ENCODE measurements around the gene CFAP300. TPM values are rescaled to one million over a fixed set of nuclear protein-coding genes. Genes with fewer than 3 reads are reported as not detected.

CFAP300 gene
- total and polyA plus RNA-seq, 2 of the 8 experiments (the other 6 are each of a cell fraction or from before 2014, with no cell fraction given): 2.1 to 2.8 TPM

DNA sequence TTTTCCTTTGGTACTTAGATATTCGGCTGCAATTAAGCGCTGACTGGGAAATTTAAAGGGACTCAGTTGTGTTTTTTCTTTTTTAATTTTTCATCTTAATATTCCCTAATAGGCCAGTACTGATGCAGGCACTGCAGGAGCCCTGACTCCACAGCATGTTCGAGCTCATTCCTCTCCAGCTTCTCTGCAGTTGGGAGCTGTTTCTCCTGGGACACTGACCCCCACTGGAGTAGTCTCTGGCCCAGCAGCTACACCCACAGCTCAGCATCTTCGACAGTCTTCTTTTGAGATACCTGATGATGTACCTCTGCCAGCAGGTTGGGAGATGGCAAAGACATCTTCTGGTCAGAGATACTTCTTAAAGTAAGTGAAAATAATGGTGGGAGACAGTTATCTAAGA lies 66.8 kb downstream of the CFAP300 start:
- no peak overlapping the region for H2BK120ac ChIP-seq (replicated peaks; ENCODE audit: low read depth, low read length)
- H3K27me3 ChIP-seq (replicated peaks in 1 of 4; ENCODE audit: control insufficient read depth in 3 of 4, extremely low read depth in 1 of 4, insufficient read depth in 3 of 4, low read length in 3 of 4): no peaks in the 10 kb centered on the region
- H3K79me1 ChIP-seq (ENCODE audit: low read depth, low read length): no peaks in the 10 kb centered on the region
- H3K23me2 ChIP-seq (ENCODE audit: low read depth, low read length): peaks cover 5% of the 10 kb centered on the region
- ChIA-PET CTCF (ENCODE audit: partially characterized antibody) (interaction anchor here (0.6 to 2.5 kb wide), 6 partner anchors 61 to 174 kb away, joined by 3 to 13 read pairs (median 6); no protein-coding TSS in a partner anchor), POLR2A (ENCODE audit: partially characterized antibody) (interaction anchor here (0.5 to 1.4 kb wide), 2 partner anchors 28 to 55 kb away, joined by 3 read pairs; no protein-coding TSS in a partner anchor)
- WGBS, 2 experiments (ENCODE audit: extremely low coverage in 1 of 2, insufficient coverage in 1 of 2, insufficient read length in 1 of 2, insufficient replicate concordance in 2 of 2, low coverage in 1 of 2, low lambda C conversion rate in 2 of 2, missing lambda C conversion rate in 1 of 2): 82% methylated on average over 4 of the region's 4 CpGs; no CpG with 5 or more reads in 1 of the 2 experiments
- H4K5ac ChIP-seq (ENCODE audit: insufficient read length, low read depth, low read length): no peak overlapping the region
- H2BK12ac ChIP-seq (ENCODE audit: low read depth, low read length): no peak overlapping the region
- peaks cover 0 to 3% of the 10 kb centered on the region in 2 experiments for H4K20me1 ChIP-seq (replicated peaks in 1 of 2; ENCODE audit: control insufficient read depth in 1 of 2, insufficient read depth in 2 of 2, low read length in 2 of 2)
- no peak overlapping the region for H3K56ac ChIP-seq (replicated peaks; ENCODE audit: insufficient read length, low read depth, low read length)
- peak overlapping the region; percentile 26 to 30; a peak in 3 of 4 replicates for H3K4me2 ChIP-seq (ENCODE audit: insufficient read depth in 1 of 2, low read depth in 2 of 2, low read length in 2 of 2)
- FAIRE-seq: no peak
- TF ChIP-seq CTCF (IDR thresholded peaks at IDR 0.05; ENCODE audit: control extremely low read depth in 1 of 3, insufficient read depth in 1 of 3, low read depth in 1 of 3, low read length in 3 of 3) (no peak), POU5F1 (IDR thresholded peaks at IDR 0.05; ENCODE audit: low read depth, low read length) (no peak), FOSL1 (IDR thresholded peaks at IDR 0.05; ENCODE audit: insufficient read depth, low read depth, low read length) (no peak), KDM4A (IDR thresholded peaks at IDR 0.05; ENCODE audit: low read depth, low read length, severe bottlenecking) (no peak), CHD1 (IDR thresholded peaks at IDR 0.05; ENCODE audit: low read depth, low read length) (no peak), PHF8 (conservative IDR thresholded peaks at IDR 0.05; ENCODE audit: low read depth, low read length) (no peak), CREB1 (IDR thresholded peaks at IDR 0.05) (no peak)
- peak in 1 of 2 experiments; percentile 37 for DNase-seq (ENCODE audit: low read depth in 1 of 2, low spot score in 2 of 2)
- H3K14ac ChIP-seq (ENCODE audit: insufficient read length): no peak overlapping the region
- no peak overlapping the region for H2AFZ ChIP-seq (ENCODE audit: low read length)
- H4K8ac ChIP-seq (ENCODE audit: extremely low read depth, insufficient read depth, low read length): no peak overlapping the region
- no peak overlapping the region for H3K9ac ChIP-seq (replicated peaks in 1 of 4; ENCODE audit: extremely low read depth in 1 of 4, low read depth in 3 of 4, low read length in 3 of 4)
- no peak overlapping the region for H2BK5ac ChIP-seq (ENCODE audit: low read depth, low read length)
- H3K4me1 ChIP-seq (replicated peaks in 1 of 4; ENCODE audit: control insufficient read depth in 3 of 4, insufficient read depth in 4 of 4, low read length in 3 of 4): peaks cover 0 to 34% (median 2%) of the 10 kb centered on the region in 4 experiments; a peak in 5 of 7 replicates
- no peaks in the 10 kb centered on the region for H3K9me3 ChIP-seq (ENCODE audit: insufficient read depth in 2 of 2, low read depth in 1 of 2, low read length in 1 of 2)
- H3K4ac ChIP-seq (replicated peaks; ENCODE audit: insufficient read length, low read depth, low read length): no peak overlapping the region
- no peak overlapping the region for H3K23ac ChIP-seq (ENCODE audit: insufficient read length)
- H3K36me3 ChIP-seq (ENCODE audit: control insufficient read depth in 2 of 4, insufficient read depth in 4 of 4, low read length in 3 of 4): peaks cover 0 to 7% (median 0%) of the 10 kb centered on the region in 4 experiments; a peak in 1 of 8 replicates
- H3K79me2 ChIP-seq (ENCODE audit: control insufficient read depth in 1 of 2, insufficient read depth in 2 of 2, low read length in 2 of 2): peaks cover 0 to 63% of the 10 kb centered on the region in 2 experiments; a peak in 3 of 4 replicates
- H2BK20ac ChIP-seq (ENCODE audit: low read length): no peak overlapping the region
- H2BK15ac ChIP-seq (ENCODE audit: low read length): no peak overlapping the region
- H4K91ac ChIP-seq (replicated peaks; ENCODE audit: insufficient read length, low read length): no peak overlapping the region
- H3K4me3 ChIP-seq (ENCODE audit: extremely low read depth in 1 of 4, insufficient read depth in 2 of 4, low read depth in 3 of 4, low read length in 4 of 4): no peak overlapping the region; a peak in 1 of 8 replicates
- no peak overlapping the region for H3K18ac ChIP-seq (ENCODE audit: extremely low read depth, low read length)
- H3K27ac ChIP-seq (ENCODE audit: low read depth, low read length): no peak overlapping the region
- no peak overlapping the region for H2AK5ac ChIP-seq (ENCODE audit: low read depth, low read length)

Data from H1 (cell line).